Mesendoderm (in vitro differentiated cells): Measurements from ENCODE around the gene LDHAL6B. TPM values are rescaled to one million over a fixed set of nuclear protein-coding genes. Genes with fewer than 3 reads are reported as not detected.

Experiments used
- DNase-seq: peaks from one replicate; pipeline ENCODE4 v3.0.0; 2013
- H2AK5ac ChIP-seq: 2 replicates; pipeline ENCODE4 v1.6.1; 2013; ENCODE audit warnings: low read length, inconsistent platforms
- H2BK120ac ChIP-seq: 2 replicates; pipeline ENCODE4 v1.6.1; 2013; ENCODE audit warnings: low read depth, mild to moderate bottlenecking, low read length, moderate library complexity, mixed read lengths
- H2BK15ac ChIP-seq: replicated peaks from 2 replicates; pipeline ENCODE4 v1.6.1; 2013; ENCODE audit warnings: low read depth, mild to moderate bottlenecking, moderate library complexity
- H2BK5ac ChIP-seq: 2 replicates; pipeline ENCODE4 v1.6.1; 2013; ENCODE audit warnings: low read length, inconsistent platforms
- H3K18ac ChIP-seq: 2 replicates; pipeline ENCODE4 v1.6.1; 2013; ENCODE audit warnings: mild to moderate bottlenecking, low read length, mixed read lengths
- H3K23ac ChIP-seq: one replicate; pipeline ENCODE4 v1.6.1; 2013; ENCODE audit warnings: low read length
- H3K27ac ChIP-seq: 2 replicates; pipeline ENCODE4 v1.5.1; 2013; ENCODE audit warnings: low read depth, mild to moderate bottlenecking, inconsistent platforms, low read length, moderate library complexity
- H3K27me3 ChIP-seq: 2 replicates; pipeline ENCODE4 v1.6.1; 2013; ENCODE audit warnings: low read length, control low read depth, mild to moderate bottlenecking, inconsistent platforms; ENCODE audit not compliant: insufficient read depth, poor library complexity
- H3K36me3 ChIP-seq: 2 replicates; pipeline ENCODE4 v1.6.1; 2013; ENCODE audit warnings: low read length, inconsistent platforms; ENCODE audit not compliant: control insufficient read depth, insufficient read depth
- H3K4ac ChIP-seq: one replicate; pipeline ENCODE4 v1.6.1; 2013; ENCODE audit warnings: low read depth, mild to moderate bottlenecking, low read length, moderate library complexity
- H3K4me1 ChIP-seq: 2 replicates; pipeline ENCODE4 v1.6.1; 2013; ENCODE audit warnings: low read depth, low read length, inconsistent platforms; ENCODE audit not compliant: control insufficient read depth
- H3K4me2 ChIP-seq: 2 replicates; pipeline ENCODE4 v1.6.1; 2013; ENCODE audit warnings: low read length
- H3K4me3 ChIP-seq: 2 replicates; pipeline ENCODE4 v1.5.1; 2013; ENCODE audit warnings: mild to moderate bottlenecking, low read length
- H3K56ac ChIP-seq: one replicate; pipeline ENCODE4 v1.6.1; 2013; ENCODE audit warnings: low read length
- H3K79me1 ChIP-seq: 2 replicates; pipeline ENCODE4 v1.6.1; 2013; ENCODE audit warnings: low read length, inconsistent platforms
- H3K79me2 ChIP-seq: 2 replicates; pipeline ENCODE4 v1.6.1; 2013; ENCODE audit warnings: mild to moderate bottlenecking, low read length; ENCODE audit not compliant: control insufficient read depth, insufficient read depth
- H3K9ac ChIP-seq: 2 replicates; pipeline ENCODE4 v1.6.1; 2013; ENCODE audit warnings: low read length, inconsistent platforms
- H4K5ac ChIP-seq: one replicate; pipeline ENCODE4 v1.6.1; 2013; ENCODE audit warnings: low read length
- H4K8ac ChIP-seq: one replicate; pipeline ENCODE4 v1.6.1; 2013; ENCODE audit warnings: low read depth, mild to moderate bottlenecking, control low read depth, low read length, moderate library complexity
- WGBS: extraction: QIAGEN DNeasy Blood & Tissue Kit; methylation state at CpG from one replicate; pipeline ENCODE4 v1.1.7; 2013; ENCODE audit warnings: low lambda C conversion rate, missing lambda C conversion rate; ENCODE audit not compliant: insufficient coverage; ENCODE audit errors: extremely low coverage; 5-methylcytosine and 5-hydroxymethylcytosine counted together
- polyA plus RNA-seq, 2 experiments: library from polyadenylated mRNA; stranded (reverse); fragments of 200-250 nt; gene quantifications; one replicate each; pipeline ENCODE4 v1.2.3, GENCODE V29; 2013

The LDHAL6B gene
- polyA plus RNA-seq (2013, experiment 1 of 2), result not detected
- not detected for polyA plus RNA-seq (2013, experiment 2 of 2)

- no CpG with 5 or more reads among the region's 30 CpGs for WGBS
- no peak within 1 kb of the TSS for H3K18ac ChIP-seq
- H3K4me3 ChIP-seq, result no peak within 1 kb of the TSS
- no peak within 1 kb of the TSS for H2AK5ac ChIP-seq
- no peak within 1 kb of the TSS for H3K56ac ChIP-seq
- H3K79me2 ChIP-seq, result no peaks in the 10 kb centered on the region
- H2BK5ac ChIP-seq, result no peak within 1 kb of the TSS
- H3K4me2 ChIP-seq, result no peak within 1 kb of the TSS
- DNase-seq, result no peak
- no peak within 1 kb of the TSS for H4K5ac ChIP-seq
- H3K36me3 ChIP-seq, result peaks cover under 1% of the 10 kb centered on the region
- no peak within 1 kb of the TSS for H3K4ac ChIP-seq
- H3K27me3 ChIP-seq, result no peaks in the 10 kb centered on the region
- no peaks in the 10 kb centered on the region for H3K79me1 ChIP-seq
- H3K4me1 ChIP-seq, result no peaks in the 10 kb centered on the region
- no peak within 1 kb of the TSS for H2BK120ac ChIP-seq
- no peak within 1 kb of the TSS for H3K27ac ChIP-seq
- H3K9ac ChIP-seq, result no peak within 1 kb of the TSS
- H2BK15ac ChIP-seq, result no peak within 1 kb of the TSS
- H3K23ac ChIP-seq, result no peak within 1 kb of the TSS
- H4K8ac ChIP-seq, result no peak within 1 kb of the TSS
These were observed at the start of gene LDHAL6B for GRCh38 chr15:59206623-59207183. LDHAL6B (plus strand) TSS chr15:59206843; CDS start chr15:59206941, 98 bp downstream.

GRCh38 chr15:59157396-59157795 lies 49.2 kb upstream of the LDHAL6B start:
- Histone ChIP-seq H3K18ac (no peak overlapping the region), H4K8ac (no peak overlapping the region), H3K79me1 (no peaks in the 10 kb centered on the region), H2BK120ac (no peak overlapping the region), H3K4ac (no peak overlapping the region), H3K27me3 (no peaks in the 10 kb centered on the region), H3K79me2 (no peaks in the 10 kb centered on the region), H3K4me3 (no peak overlapping the region), H2BK5ac (no peak overlapping the region), H3K9ac (no peak overlapping the region), H3K23ac (no peak overlapping the region), H3K36me3 (peaks cover 2% of the 10 kb centered on the region), H2AK5ac (no peak overlapping the region), H3K4me2 (no peak overlapping the region), H3K56ac (no peak overlapping the region), H4K5ac (no peak overlapping the region), H2BK15ac (no peak overlapping the region), H3K27ac (no peak overlapping the region), H3K4me1 (no peaks in the 10 kb centered on the region)
- no peak for DNase-seq
- no CpG with 5 or more reads among the region's 5 CpGs for WGBS

GRCh38 chr15:59157840-59158700 lies 48.6 kb upstream of the LDHAL6B start:
- no peaks in the 10 kb centered on the region for H3K36me3 ChIP-seq
- H3K27me3 ChIP-seq, result no peaks in the 10 kb centered on the region
- H2AK5ac ChIP-seq, result no peak overlapping the region
- no peak overlapping the region for H3K4me3 ChIP-seq
- WGBS, result no CpG with 5 or more reads among the region's 9 CpGs
- no peak overlapping the region for H4K5ac ChIP-seq
- H4K8ac ChIP-seq, result no peak overlapping the region
- H3K4me1 ChIP-seq, result no peaks in the 10 kb centered on the region
- no peak overlapping the region for H3K9ac ChIP-seq
- no peak overlapping the region for H2BK15ac ChIP-seq
- no peak overlapping the region for H3K18ac ChIP-seq
- H3K27ac ChIP-seq, result no peak overlapping the region
- no peak overlapping the region for H3K4me2 ChIP-seq
- no peak overlapping the region for H3K23ac ChIP-seq
- no peak overlapping the region for H2BK120ac ChIP-seq
- H2BK5ac ChIP-seq, result no peak overlapping the region
- H3K79me1 ChIP-seq, result no peaks in the 10 kb centered on the region
- no peak overlapping the region for H3K4ac ChIP-seq
- no peak for DNase-seq
- H3K56ac ChIP-seq, result no peak overlapping the region
- no peaks in the 10 kb centered on the region for H3K79me2 ChIP-seq

DNA sequence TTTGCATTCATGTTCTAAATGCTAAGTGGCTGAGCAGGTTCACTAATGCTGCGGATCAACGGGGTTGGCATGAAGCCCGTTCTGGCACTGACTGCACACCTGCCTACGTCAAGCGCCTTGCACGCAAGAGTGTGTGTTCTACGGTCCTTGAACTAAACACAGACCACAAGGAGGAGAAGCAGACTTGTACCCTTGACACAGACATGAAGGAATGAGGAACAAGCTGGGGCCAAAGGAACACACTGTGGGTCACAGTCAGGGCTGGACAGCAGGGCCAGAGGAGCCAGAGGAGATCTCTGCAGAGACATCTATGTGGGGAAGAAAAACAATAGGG lies 48.0 kb upstream of the LDHAL6B start:
- no peak overlapping the region for H2BK15ac ChIP-seq
- H3K79me2 ChIP-seq, result no peaks in the 10 kb centered on the region
- WGBS, result no CpG with 5 or more reads among the region's 7 CpGs
- no peak overlapping the region for H3K9ac ChIP-seq
- H3K4me1 ChIP-seq, result no peaks in the 10 kb centered on the region
- no peaks in the 10 kb centered on the region for H3K36me3 ChIP-seq
- no peak overlapping the region for H4K5ac ChIP-seq
- H4K8ac ChIP-seq, result no peak overlapping the region
- H3K23ac ChIP-seq, result no peak overlapping the region
- no peak overlapping the region for H2BK5ac ChIP-seq
- no peaks in the 10 kb centered on the region for H3K79me1 ChIP-seq
- no peak overlapping the region for H3K27ac ChIP-seq
- no peak overlapping the region for H3K4me2 ChIP-seq
- H3K4ac ChIP-seq, result no peak overlapping the region
- H3K18ac ChIP-seq, result no peak overlapping the region
- H3K27me3 ChIP-seq, result no peaks in the 10 kb centered on the region
- no peak overlapping the region for H3K56ac ChIP-seq
- H2BK120ac ChIP-seq, result no peak overlapping the region
- no peak overlapping the region for H2AK5ac ChIP-seq
- no peak for DNase-seq
- no peak overlapping the region for H3K4me3 ChIP-seq

DNA sequence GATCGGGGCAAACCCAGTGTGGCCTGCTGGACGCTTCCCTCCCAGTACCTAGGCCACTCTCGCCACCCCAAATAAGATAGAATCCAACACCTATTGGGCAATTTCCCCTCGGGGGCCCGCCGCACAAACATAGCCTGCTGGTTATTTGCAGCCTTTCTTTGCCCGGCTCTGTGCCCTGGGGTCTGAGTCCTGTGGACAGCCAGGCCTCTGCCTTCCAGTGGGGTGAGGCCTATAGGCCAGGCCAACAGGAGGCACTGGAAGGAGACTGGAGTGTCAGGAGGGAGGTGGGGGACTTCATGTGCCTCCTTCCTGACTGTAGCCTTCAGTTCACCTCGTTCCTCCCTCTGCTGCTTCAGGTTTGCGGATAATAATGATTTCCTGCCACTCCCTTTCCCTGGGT lies 47.4 kb upstream of the LDHAL6B start:
- Histone ChIP-seq H3K56ac (no peak overlapping the region), H3K4ac (no peak overlapping the region), H4K5ac (no peak overlapping the region), H3K9ac (no peak overlapping the region), H3K4me3 (no peak overlapping the region), H4K8ac (no peak overlapping the region), H2BK15ac (no peak overlapping the region), H3K23ac (no peak overlapping the region), H3K27me3 (no peaks in the 10 kb centered on the region), H2BK5ac (no peak overlapping the region), H2BK120ac (no peak overlapping the region), H3K27ac (no peak overlapping the region), H3K4me1 (no peaks in the 10 kb centered on the region), H2AK5ac (no peak overlapping the region), H3K4me2 (no peak overlapping the region), H3K36me3 (no peaks in the 10 kb centered on the region), H3K79me2 (no peaks in the 10 kb centered on the region), H3K79me1 (no peaks in the 10 kb centered on the region), H3K18ac (no peak overlapping the region)
- DNase-seq, result no peak
- WGBS, result no CpG with 5 or more reads among the region's 9 CpGs
